Panc1 (cell line): ENCODE data around the gene SEPTIN5. TPM values are rescaled to one million over a fixed set of nuclear protein-coding genes. Genes with fewer than 3 reads are reported as not detected.

Experiments
- ATAC-seq: fragments of 200-7000 bp; cut with Tn5 transposase; 2 replicates; pipeline ENCODE4 v1.9.1; 2020; ENCODE audit warnings: mild to moderate bottlenecking, moderate library complexity
- BruUV-seq: library from RNA; stranded (reverse); fragments of 400-500 nt; replicated peaks from 2 replicates; lab custom pipeline; 2021; lab: Mats Ljungman, UMichigan
- CTCF ChIA-PET: fragments of 300-600 bp; sonication (Branson Sonifier 250); formaldehyde crosslinking; loops from one replicate; lab custom pipeline; 2022; ENCODE audit warnings: antibody characterized with exemption; lab: Charles Lee
- POLR2A ChIA-PET: fragments of 300-600 bp; sonication (Branson Sonifier 250); formaldehyde crosslinking; loops from one replicate; lab custom pipeline; 2022; ENCODE audit warnings: antibody characterized with exemption; lab: Charles Lee
- DNase-seq: peaks from one replicate; pipeline ENCODE4 v3.0.0-alpha.2; 2010; ENCODE audit warnings: low read depth, low spot score
- H3K27ac ChIP-seq: 2 replicates; pipeline ENCODE4 v1.5.1; 2011; ENCODE audit warnings: mild to moderate bottlenecking, low read length, inconsistent platforms
- H3K27me3 ChIP-seq: fragments of 200-500 bp; sonication (Bioruptor generic); 2 replicates; pipeline ENCODE4 v1.6.0; 2014; ENCODE audit warnings: low read length, inconsistent platforms; ENCODE audit not compliant: control insufficient read depth, insufficient read depth
- H3K36me3 ChIP-seq: fragments of 200-500 bp; sonication (Bioruptor generic); 2 replicates; pipeline ENCODE4 v1.5.1; 2014; ENCODE audit warnings: inconsistent platforms, mild to moderate bottlenecking, low read length, moderate library complexity; ENCODE audit not compliant: control insufficient read depth, insufficient read depth
- H3K4me1 ChIP-seq: 2 replicates; pipeline ENCODE4 v1.5.1; 2011; ENCODE audit warnings: inconsistent platforms, mild to moderate bottlenecking, low read length, moderate library complexity; ENCODE audit not compliant: control insufficient read depth, insufficient read depth
- H3K4me3 ChIP-seq, 2 experiments: 2 replicates each; pipeline ENCODE4 v1.5.1; 2011 to 2012; ENCODE audit warnings: low read depth in 2 of 2, low read length in 2 of 2, mild to moderate bottlenecking in 2 of 2, inconsistent platforms in 1 of 2, moderate library complexity in 1 of 2
- H3K9me3 ChIP-seq: fragments of 200-500 bp; sonication (Bioruptor generic); 2 replicates; pipeline ENCODE4 v1.5.1; 2014; ENCODE audit warnings: low read depth, mild to moderate bottlenecking, inconsistent platforms, low read length, moderate library complexity; ENCODE audit not compliant: control insufficient read depth, insufficient read depth
- POLR2AphosphoS5 ChIP-seq: IDR thresholded peaks from 2 replicates; pipeline ENCODE4 v1.6.1; 2012; ENCODE audit warnings: mild to moderate bottlenecking, low read depth, low read length, moderate library complexity
- SIN3A ChIP-seq: IDR thresholded peaks from 2 replicates; pipeline ENCODE4 v1.6.1; 2012; ENCODE audit warnings: low read depth, mild to moderate bottlenecking, low read length, moderate library complexity, borderline replicate concordance; ENCODE audit not compliant: insufficient read depth
- TCF7L2 ChIP-seq: IDR thresholded peaks from 2 replicates; pipeline ENCODE4 v1.6.1; 2011; ENCODE audit warnings: mild to moderate bottlenecking, low read depth, low read length, inconsistent platforms
- in situ Hi-C: cut with HindIII; loops from 2 replicates; pipeline ENCODE4 v1.10.0; 2016; ENCODE audit warnings: low sequenced_read_pairs, low pct_unique_long_range_greater_than_20kb
- intact Hi-C: fragments of 100-400 bp; cut with micrococcal nuclease; formaldehyde crosslinking; loops from one replicate; pipeline ENCODE4 v1.10.0; 2022; ENCODE audit not compliant: unreplicated experiment
- total RNA-seq: library from RNA; stranded (reverse); gene quantifications from one replicate; pipeline ENCODE4 v1.2.1, GENCODE V29; 2021; ENCODE audit not compliant: unreplicated experiment
- TF ChIP-seq, protein P1 (sequence below), 2 experiments: IDR thresholded peaks; 2 replicates each; pipeline ENCODE4 v1.6.1; 2011 to 2012; ENCODE audit warnings: low read depth in 2 of 2, control low read depth in 1 of 2, low read length in 1 of 2, mild to moderate bottlenecking in 1 of 2, moderate library complexity in 1 of 2; ENCODE audit not compliant: insufficient read depth in 1 of 2
- TF ChIP-seq, protein P2 (sequence below): fragments of 450-650 bp; IDR thresholded peaks from 2 replicates; pipeline ENCODE4 v1.5.1; 2017; ENCODE audit warnings: mild to moderate bottlenecking

The SEPTIN5 gene
- total RNA-seq, 1 experiment from 2014 or later = 17.2 TPM

DNA sequence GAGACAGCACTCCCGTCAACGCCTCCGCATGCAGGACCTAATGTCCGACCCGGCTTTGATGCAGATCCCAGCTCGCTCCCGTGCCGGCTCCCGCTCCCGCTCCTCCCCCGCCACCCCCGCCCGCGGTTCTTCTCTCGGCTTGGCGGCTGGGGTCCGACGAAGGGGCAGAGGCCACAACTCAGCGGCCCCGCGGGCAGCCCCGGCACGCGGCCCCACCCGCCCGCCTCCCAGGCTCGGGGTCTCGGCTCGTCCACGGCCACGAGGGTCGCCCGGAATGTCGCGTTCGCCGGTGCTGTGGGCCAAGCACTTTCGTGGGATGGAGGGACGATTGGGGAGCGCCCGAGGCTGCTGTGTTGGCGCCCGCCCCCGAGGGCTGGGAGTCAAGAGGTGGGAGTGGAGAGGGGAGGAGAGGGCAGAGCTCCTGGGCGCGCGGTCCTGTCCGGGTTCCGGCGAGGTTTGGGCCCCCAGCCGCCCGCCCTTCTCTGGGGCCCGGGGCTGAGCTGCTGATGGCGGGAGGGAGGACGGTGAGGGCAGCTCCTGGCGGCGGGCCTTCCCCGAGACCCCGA is 40.9 kb downstream of the SEPTIN5 start:
- ChIA-PET CTCF (no interaction called here), POLR2A (no interaction called here)
- Histone ChIP-seq H3K27me3 (no peaks in the 10 kb centered on the region), H3K27ac (no peak overlapping the region), H3K9me3 (no peaks in the 10 kb centered on the region), H3K4me3 (no peak overlapping the region), H3K4me1 (peaks cover 26% of the 10 kb centered on the region), H3K36me3 (no peaks in the 10 kb centered on the region)
- no peak for ATAC-seq
- no peak for DNase-seq
- in situ Hi-C loops (no loop called here), intact Hi-C loops (no loop called here)
- BruUV-seq = no TSS peak
- no peak for TF ChIP-seq POLR2AphosphoS5
- TF ChIP-seq SIN3A = no peak
- TF ChIP-seq, protein P1, sequence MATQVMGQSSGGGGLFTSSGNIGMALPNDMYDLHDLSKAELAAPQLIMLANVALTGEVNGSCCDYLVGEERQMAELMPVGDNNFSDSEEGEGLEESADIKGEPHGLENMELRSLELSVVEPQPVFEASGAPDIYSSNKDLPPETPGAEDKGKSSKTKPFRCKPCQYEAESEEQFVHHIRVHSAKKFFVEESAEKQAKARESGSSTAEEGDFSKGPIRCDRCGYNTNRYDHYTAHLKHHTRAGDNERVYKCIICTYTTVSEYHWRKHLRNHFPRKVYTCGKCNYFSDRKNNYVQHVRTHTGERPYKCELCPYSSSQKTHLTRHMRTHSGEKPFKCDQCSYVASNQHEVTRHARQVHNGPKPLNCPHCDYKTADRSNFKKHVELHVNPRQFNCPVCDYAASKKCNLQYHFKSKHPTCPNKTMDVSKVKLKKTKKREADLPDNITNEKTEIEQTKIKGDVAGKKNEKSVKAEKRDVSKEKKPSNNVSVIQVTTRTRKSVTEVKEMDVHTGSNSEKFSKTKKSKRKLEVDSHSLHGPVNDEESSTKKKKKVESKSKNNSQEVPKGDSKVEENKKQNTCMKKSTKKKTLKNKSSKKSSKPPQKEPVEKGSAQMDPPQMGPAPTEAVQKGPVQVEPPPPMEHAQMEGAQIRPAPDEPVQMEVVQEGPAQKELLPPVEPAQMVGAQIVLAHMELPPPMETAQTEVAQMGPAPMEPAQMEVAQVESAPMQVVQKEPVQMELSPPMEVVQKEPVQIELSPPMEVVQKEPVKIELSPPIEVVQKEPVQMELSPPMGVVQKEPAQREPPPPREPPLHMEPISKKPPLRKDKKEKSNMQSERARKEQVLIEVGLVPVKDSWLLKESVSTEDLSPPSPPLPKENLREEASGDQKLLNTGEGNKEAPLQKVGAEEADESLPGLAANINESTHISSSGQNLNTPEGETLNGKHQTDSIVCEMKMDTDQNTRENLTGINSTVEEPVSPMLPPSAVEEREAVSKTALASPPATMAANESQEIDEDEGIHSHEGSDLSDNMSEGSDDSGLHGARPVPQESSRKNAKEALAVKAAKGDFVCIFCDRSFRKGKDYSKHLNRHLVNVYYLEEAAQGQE (IDR thresholded peaks at IDR 0.05; ENCODE audit: insufficient read depth in 1 of 2, low read depth in 2 of 2, low read length in 1 of 2) = no peak
- TF ChIP-seq, protein P2, sequence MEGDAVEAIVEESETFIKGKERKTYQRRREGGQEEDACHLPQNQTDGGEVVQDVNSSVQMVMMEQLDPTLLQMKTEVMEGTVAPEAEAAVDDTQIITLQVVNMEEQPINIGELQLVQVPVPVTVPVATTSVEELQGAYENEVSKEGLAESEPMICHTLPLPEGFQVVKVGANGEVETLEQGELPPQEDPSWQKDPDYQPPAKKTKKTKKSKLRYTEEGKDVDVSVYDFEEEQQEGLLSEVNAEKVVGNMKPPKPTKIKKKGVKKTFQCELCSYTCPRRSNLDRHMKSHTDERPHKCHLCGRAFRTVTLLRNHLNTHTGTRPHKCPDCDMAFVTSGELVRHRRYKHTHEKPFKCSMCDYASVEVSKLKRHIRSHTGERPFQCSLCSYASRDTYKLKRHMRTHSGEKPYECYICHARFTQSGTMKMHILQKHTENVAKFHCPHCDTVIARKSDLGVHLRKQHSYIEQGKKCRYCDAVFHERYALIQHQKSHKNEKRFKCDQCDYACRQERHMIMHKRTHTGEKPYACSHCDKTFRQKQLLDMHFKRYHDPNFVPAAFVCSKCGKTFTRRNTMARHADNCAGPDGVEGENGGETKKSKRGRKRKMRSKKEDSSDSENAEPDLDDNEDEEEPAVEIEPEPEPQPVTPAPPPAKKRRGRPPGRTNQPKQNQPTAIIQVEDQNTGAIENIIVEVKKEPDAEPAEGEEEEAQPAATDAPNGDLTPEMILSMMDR = no peak
- no peak for TF ChIP-seq TCF7L2

DNA sequence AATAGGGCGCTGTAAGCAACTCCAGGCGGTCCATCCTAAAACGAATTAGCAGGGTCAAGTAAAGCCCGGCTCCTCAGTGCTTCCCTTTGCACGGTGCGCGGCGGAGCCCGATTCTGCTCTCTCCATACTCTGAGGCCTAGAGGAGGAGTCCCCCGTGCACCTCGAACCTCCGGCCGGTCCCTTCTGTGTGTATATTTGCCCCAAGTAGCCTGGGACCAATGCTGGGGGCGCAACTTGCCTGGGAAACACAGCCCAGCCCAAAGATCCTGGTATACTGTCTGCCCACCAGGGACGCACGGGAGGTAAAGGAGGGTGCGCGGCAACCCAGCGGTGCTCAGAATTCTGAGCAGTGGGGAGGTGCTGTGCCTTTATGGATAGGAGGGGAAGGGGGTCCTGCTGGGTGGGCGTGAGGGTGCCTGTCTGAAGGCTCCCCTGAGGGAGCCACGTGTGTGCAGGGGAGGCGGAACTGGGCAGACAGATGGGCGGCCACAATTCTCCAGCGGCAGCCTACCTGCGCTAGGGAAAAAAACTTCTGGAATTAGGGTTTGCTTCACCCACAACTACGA is 41.5 kb downstream of the SEPTIN5 start:
- Histone ChIP-seq H3K4me3 (no peak overlapping the region), H3K4me1 (peaks cover 25% of the 10 kb centered on the region), H3K27ac (peak overlapping the region; percentile 66; the same call in 1 of the 2 replicates), H3K36me3 (no peaks in the 10 kb centered on the region), H3K9me3 (no peaks in the 10 kb centered on the region), H3K27me3 (no peaks in the 10 kb centered on the region)
- no TSS peak for BruUV-seq
- intact Hi-C loops = no loop called here
- in situ Hi-C loops = no loop called here
- TF ChIP-seq, protein P2 = no peak
- TF ChIP-seq, protein P1 (IDR thresholded peaks at IDR 0.05; ENCODE audit: insufficient read depth in 1 of 2, low read depth in 2 of 2, low read length in 1 of 2) = no peak
- TF ChIP-seq TCF7L2 (no peak), SIN3A (no peak), POLR2AphosphoS5 (no peak)
- no peak for DNase-seq
- ATAC-seq = no peak
- ChIA-PET POLR2A (interaction anchor here (0.6 kb wide), 1 partner anchor 169 kb away, joined by 6 read pairs; no protein-coding TSS in a partner anchor), CTCF (no interaction called here)
